SH-SY5Y (cell line): ENCODE results near the gene EGR4.

Experiments
- GATA2 ChIP-seq: IDR thresholded peaks from 2 replicates; pipeline ENCODE4 v1.6.1; 2011; ENCODE audit warnings: mild to moderate bottlenecking, low read depth, low read length
- GATA3 ChIP-seq: IDR thresholded peaks from 2 replicates; pipeline ENCODE4 v1.6.1; 2011; ENCODE audit warnings: low read depth, mild to moderate bottlenecking, low read length, moderate library complexity

DNA sequence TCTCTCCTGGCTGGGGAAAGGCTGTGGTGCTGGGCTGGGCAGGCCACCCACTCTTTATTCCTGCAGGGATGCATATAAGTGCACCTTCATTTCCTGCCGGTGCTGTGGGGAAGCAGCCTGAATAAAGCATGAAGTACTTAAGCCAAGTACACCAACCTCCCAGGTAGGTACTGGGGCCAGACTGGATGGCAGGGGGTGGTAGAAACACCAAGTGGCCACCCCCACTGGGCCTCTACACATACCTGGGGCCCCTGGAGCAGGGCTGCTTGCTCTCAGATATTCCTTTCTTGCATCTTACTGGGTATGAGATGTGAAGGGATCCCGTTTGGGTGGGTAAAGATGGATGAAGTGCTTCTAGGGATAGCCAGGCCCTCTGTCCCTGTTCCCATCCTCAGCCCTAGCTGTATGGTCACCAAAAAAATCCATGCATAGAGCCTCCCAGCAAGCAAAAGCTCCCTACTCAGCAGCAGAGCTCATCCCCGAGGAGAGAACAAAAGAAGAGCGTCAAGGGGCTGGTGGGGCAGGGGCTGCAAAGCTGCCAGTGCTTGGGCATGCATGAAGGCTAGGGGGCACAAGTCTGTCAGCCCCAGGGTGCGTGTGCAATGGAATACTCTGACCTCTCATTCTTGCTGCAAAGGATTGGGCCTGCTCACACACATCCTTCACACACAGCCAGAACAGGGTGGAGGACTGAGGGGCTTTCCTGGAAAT, 37.3 kb downstream of the EGR4 start:
- no peak for TF ChIP-seq GATA3
- TF ChIP-seq GATA2, result no peak
